OCI-LY1 (cell line): ENCODE data around the gene MCF2L2.
"Not testable (repeated sequence)": the region's sequence is repeated elsewhere in the genome, so short reads cannot be mapped to it uniquely, and the experiment has no call there.

ENCODE experiments used
- H2AFZ ChIP-seq: fragments of 200-600 bp; sonication (generic), shearing (Covaris generic); 2 replicates; pipeline ENCODE4 v1.6.0; 2014; ENCODE audit warnings: antibody characterized with exemption, mild to moderate bottlenecking, low read length
- H3F3A ChIP-seq: fragments of 200-600 bp; sonication (generic), shearing (Covaris generic); 2 replicates; pipeline ENCODE4 v1.6.0; 2014; ENCODE audit warnings: mild to moderate bottlenecking, antibody characterized with exemption, low read length, moderate library complexity; ENCODE audit not compliant: insufficient read depth
- H3K27ac ChIP-seq: fragments of 200-600 bp; sonication (generic); 2 replicates; pipeline ENCODE4 v1.5.1; 2014; ENCODE audit warnings: low read length, mixed run types, mild to moderate bottlenecking, low read depth; ENCODE audit not compliant: poor library complexity, severe bottlenecking
- H3K27me3 ChIP-seq: fragments of 200-600 bp; sonication (generic); 2 replicates; pipeline ENCODE4 v1.6.0; 2014; ENCODE audit warnings: antibody characterized with exemption, mild to moderate bottlenecking, low read length, moderate library complexity; ENCODE audit not compliant: insufficient read depth
- H3K36me3 ChIP-seq: fragments of 200-600 bp; sonication (generic); 2 replicates; pipeline ENCODE4 v1.6.1; 2014; ENCODE audit warnings: mild to moderate bottlenecking, antibody characterized with exemption, low read length, moderate library complexity, mixed read lengths; ENCODE audit not compliant: insufficient read depth
- H3K4me1 ChIP-seq: fragments of 200-600 bp; sonication (generic); 2 replicates; pipeline ENCODE4 v1.5.1; 2014; ENCODE audit warnings: mild to moderate bottlenecking, low read length, moderate library complexity; ENCODE audit not compliant: insufficient read depth, severe bottlenecking
- H3K4me2 ChIP-seq: fragments of 200-600 bp; sonication (generic), shearing (Covaris generic); 2 replicates; pipeline ENCODE4 v1.6.1; 2014; ENCODE audit warnings: low read length
- H3K4me3 ChIP-seq: fragments of 200-600 bp; sonication (generic); 2 replicates; pipeline ENCODE4 v1.5.1; 2014; ENCODE audit warnings: low read length, low read depth, mild to moderate bottlenecking, mixed read lengths; ENCODE audit not compliant: poor library complexity, severe bottlenecking
- H3K79me2 ChIP-seq: fragments of 200-600 bp; shearing (Covaris generic); 2 replicates; pipeline ENCODE4 v1.6.1; 2016; ENCODE audit warnings: mixed run types, low read length, mixed read lengths; ENCODE audit not compliant: insufficient read depth
- H3K9ac ChIP-seq: fragments of 200-600 bp; sonication (generic), shearing (Covaris generic); 2 replicates; pipeline ENCODE4 v1.6.1; 2014; ENCODE audit warnings: mild to moderate bottlenecking, low read length, mixed read lengths
- H3K9me2 ChIP-seq: fragments of 200-600 bp; sonication (generic), shearing (Covaris generic); 2 replicates; pipeline ENCODE4 v1.6.1; 2014; ENCODE audit warnings: low read depth, mild to moderate bottlenecking, low read length, mixed read lengths
- H3K9me3 ChIP-seq: fragments of 200-600 bp; shearing (Covaris generic); 2 replicates; pipeline ENCODE4 v1.6.1; 2014; ENCODE audit warnings: low read length, mixed read lengths
- H4K20me1 ChIP-seq: fragments of 200-600 bp; sonication (generic), shearing (Covaris generic); 2 replicates; pipeline ENCODE4 v1.6.0; 2016; ENCODE audit warnings: mild to moderate bottlenecking, low read length; ENCODE audit not compliant: insufficient read depth
- EZH2 ChIP-seq: fragments of 200-600 bp; sonication (generic), shearing (Covaris generic); IDR thresholded peaks from 2 replicates; pipeline ENCODE4 v1.8.0; 2017; ENCODE audit warnings: borderline replicate concordance, mixed run types, mild to moderate bottlenecking, antibody characterized with exemption, low read length, moderate library complexity, mixed read lengths
- TF ChIP-seq, protein P1 (sequence below): fragments of 200-600 bp; sonication (generic), shearing (Covaris generic); IDR thresholded peaks from 2 replicates; pipeline ENCODE4 v1.5.1; 2017; ENCODE audit warnings: mild to moderate bottlenecking, antibody characterized with exemption, low read length, moderate library complexity, mixed read lengths

Gene MCF2L2

GRCh38 chr3:183427876-183428446 lies 458 bp downstream of the MCF2L2 start:
- Histone ChIP-seq H3K9me2 (no peaks in the 10 kb centered on the region), H3K4me2 (peak overlapping the region; percentile 68), H2AFZ (0 out of 2 replicates have a peak overlapping the region, but pooled peaks have one; percentile 6), H3K36me3 (no peaks in the 10 kb centered on the region), H3K27ac (no peak overlapping the region), H4K20me1 (no peaks in the 10 kb centered on the region), H3K79me2 (no peaks in the 10 kb centered on the region), H3K4me1 (peaks cover 13% of the 10 kb centered on the region), H3K9ac (peak overlapping the region; percentile 37), H3F3A (no peaks in the 10 kb centered on the region), H3K27me3 (no peaks in the 10 kb centered on the region; the same call in 1 of the 2 replicates), H3K4me3 (peak overlapping the region; percentile 67), H3K9me3 (no peaks in the 10 kb centered on the region)
- TF ChIP-seq EZH2 = no peak
- TF ChIP-seq, protein P1, sequence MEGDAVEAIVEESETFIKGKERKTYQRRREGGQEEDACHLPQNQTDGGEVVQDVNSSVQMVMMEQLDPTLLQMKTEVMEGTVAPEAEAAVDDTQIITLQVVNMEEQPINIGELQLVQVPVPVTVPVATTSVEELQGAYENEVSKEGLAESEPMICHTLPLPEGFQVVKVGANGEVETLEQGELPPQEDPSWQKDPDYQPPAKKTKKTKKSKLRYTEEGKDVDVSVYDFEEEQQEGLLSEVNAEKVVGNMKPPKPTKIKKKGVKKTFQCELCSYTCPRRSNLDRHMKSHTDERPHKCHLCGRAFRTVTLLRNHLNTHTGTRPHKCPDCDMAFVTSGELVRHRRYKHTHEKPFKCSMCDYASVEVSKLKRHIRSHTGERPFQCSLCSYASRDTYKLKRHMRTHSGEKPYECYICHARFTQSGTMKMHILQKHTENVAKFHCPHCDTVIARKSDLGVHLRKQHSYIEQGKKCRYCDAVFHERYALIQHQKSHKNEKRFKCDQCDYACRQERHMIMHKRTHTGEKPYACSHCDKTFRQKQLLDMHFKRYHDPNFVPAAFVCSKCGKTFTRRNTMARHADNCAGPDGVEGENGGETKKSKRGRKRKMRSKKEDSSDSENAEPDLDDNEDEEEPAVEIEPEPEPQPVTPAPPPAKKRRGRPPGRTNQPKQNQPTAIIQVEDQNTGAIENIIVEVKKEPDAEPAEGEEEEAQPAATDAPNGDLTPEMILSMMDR = no peak

DNA sequence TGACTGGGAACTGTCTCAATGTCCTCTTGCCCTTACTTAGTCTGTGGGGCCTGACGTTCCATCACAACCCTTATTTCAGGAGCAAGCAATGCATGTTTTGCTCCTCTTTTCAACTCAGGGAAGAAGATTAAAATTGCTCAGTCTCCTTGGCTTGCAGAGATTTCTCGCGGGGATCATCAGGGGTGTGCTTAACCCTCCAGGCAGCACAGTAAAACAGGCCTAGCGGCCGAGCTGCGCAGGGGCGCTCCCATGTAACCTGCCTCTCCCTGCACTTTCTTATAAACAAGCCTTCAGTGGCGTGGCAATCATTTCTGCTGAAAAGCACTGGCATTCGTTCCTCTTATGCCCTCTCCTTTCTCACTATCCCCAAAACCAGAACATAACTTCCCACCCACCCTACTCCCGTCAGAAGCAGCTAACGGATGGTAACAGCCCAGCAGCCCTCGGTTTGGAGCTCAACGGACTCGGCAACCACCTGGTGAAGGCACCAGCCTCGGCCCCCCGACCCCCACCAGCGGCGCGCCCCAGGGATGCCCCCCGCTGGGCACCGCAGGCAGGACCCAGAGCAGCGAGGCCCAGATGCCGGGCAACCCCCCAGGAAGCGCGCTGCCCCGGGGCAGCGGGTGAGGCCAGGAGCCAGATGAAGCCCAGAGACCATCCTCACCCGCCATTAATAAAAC lies 1.1 kb downstream of the MCF2L2 start:
- Histone ChIP-seq H3K4me2 (peak overlapping the region; percentile 68), H3K4me1 (peaks cover 13% of the 10 kb centered on the region), H3K36me3 (no peaks in the 10 kb centered on the region), H3K9me2 (no peaks in the 10 kb centered on the region), H3K9me3 (peaks cover under 1% of the 10 kb centered on the region; the same call in 1 of the 2 replicates), H3K9ac (peak overlapping the region; percentile 37; the same call in 1 of the 2 replicates), H3K27ac (no peak overlapping the region), H4K20me1 (no peaks in the 10 kb centered on the region), H2AFZ (no peak overlapping the region), H3K27me3 (peaks cover under 1% of the 10 kb centered on the region; the same call in 1 of the 2 replicates), H3K4me3 (peak overlapping the region; percentile 67), H3K79me2 (no peaks in the 10 kb centered on the region), H3F3A (no peaks in the 10 kb centered on the region)
- TF ChIP-seq, protein P1 = no peak
- TF ChIP-seq EZH2 = no peak

DNA sequence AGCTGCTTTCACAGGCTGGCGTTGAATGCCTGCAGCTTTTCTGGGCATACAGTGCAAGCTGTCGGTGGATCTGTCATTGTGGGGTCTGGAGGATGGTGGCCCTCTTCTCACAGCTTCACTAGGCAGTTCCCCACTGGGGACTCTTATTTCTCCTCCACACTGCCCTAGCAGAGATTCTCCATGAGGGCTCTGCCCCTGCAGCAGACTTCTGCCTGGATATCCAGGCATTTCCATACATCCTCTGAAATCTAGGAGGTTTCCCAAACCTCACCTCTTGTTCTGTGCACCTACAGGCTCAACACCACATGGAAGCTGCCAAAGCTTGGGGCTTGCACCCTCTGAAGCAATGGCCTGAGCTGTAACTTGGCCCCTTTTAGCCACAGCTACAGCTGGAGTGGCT lies 9.6 kb downstream of the MCF2L2 start:
- H3K9me2 ChIP-seq, H3K27ac ChIP-seq, H3F3A ChIP-seq, H4K20me1 ChIP-seq, H3K27me3 ChIP-seq, H3K36me3 ChIP-seq, H3K4me3 ChIP-seq, H3K9ac ChIP-seq, H3K4me2 ChIP-seq, H3K79me2 ChIP-seq, H3K4me1 ChIP-seq, H2AFZ ChIP-seq: not testable (repeated sequence)
- peaks cover 28% of the 10 kb centered on the region for H3K9me3 ChIP-seq
